M059J (cell line): ENCODE data around the gene TWSG1. TPM values are rescaled to one million over a fixed set of nuclear protein-coding genes. Genes with fewer than 3 reads are reported as not detected.
A peak's percentile ranks its signal among the peaks of the same experiment; 100 is the strongest.
"Not testable (repeated sequence)": the region's sequence is repeated elsewhere in the genome, so short reads cannot be mapped to it uniquely, and the experiment has no call there.

Source experiments
- DNase-seq: peaks from one replicate; pipeline ENCODE4 v3.0.0-alpha.2; 2012; ENCODE audit warnings: low read depth
- total RNA-seq: library from RNA; depleted of rRNA; stranded (reverse); fragments of >200 nt; shearing (Covaris generic); gene quantifications from 2 replicates; pipeline ENCODE4 v1.2.3, GENCODE V29; 2014

TWSG1 gene
- total RNA-seq, 1 experiment from 2014 or later, result 52.8 TPM

GRCh38 chr18:9422816-9423519 is 88.4 kb downstream of the TWSG1 start:
- no peak for DNase-seq

- not testable (repeated sequence) for DNase-seq
These were observed 89.1 kb downstream of the TWSG1 start for GRCh38 chr18:9423648-9424047.

- not testable (repeated sequence) for DNase-seq
These were observed 89.7 kb downstream of the TWSG1 start for GRCh38 chr18:9424235-9424634.

GRCh38 chr18:9426753-9427152 is 92.2 kb downstream of the TWSG1 start:
- no peak for DNase-seq

DNA sequence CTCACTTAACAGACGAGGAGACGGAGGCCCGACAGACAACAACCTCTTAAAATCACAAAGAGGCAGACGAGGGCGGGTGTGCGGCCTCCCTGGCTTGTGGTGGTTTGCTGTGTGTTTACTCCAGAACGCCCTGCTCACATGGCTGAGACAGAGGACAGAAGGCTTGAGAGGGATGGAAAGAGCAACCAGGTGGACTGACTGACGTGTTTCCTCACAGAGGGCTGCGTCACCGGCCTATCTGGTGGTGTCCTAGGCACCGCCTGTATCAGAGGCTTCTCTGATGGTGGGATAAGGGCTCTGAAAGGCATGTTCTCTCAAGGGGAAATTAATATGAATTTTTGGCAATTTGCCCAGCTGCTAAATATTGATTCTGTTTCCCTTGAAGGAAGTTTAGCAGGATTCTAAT is 93.7 kb downstream of the TWSG1 start:
- no peak for DNase-seq

- no peak for DNase-seq
These were observed 94.5 kb downstream of the TWSG1 start for GRCh38 chr18:9428862-9429661.

DNA sequence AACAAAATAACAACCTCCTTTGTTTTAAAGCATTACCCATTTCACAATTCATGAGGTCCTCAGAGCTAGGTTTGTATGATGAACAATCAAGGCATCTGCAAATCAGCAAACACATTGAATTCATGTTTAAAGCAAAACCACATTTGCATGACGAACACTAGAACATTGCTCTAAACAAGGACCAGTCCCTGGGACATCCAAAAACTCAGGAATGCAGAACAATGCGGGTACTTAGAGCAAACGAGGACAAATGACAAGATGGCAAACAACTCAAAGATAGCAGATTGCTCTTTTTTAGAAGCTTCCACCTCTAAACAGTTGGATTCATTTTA is 95.1 kb downstream of the TWSG1 start:
- DNase-seq, result peak; percentile 23

DNA sequence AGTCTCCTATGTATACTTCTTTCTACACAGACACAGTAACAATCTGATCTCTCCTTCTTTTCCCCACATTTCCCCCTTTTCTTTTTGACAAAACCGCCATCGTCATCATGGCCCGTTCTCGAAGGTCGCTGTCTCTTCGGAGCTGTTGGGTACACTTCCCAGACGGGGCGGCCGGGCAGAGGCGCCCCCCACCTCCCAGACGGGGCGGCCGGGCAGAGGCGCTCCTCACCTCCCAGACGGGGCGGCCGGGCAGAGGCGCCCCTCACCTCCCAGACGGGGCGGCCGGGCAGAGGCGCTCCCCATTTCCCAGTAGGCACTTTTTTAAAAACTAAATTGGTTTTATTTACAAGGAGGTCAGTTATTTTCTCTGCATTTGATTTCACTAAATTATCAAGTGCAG is 95.7 kb downstream of the TWSG1 start:
- not testable (repeated sequence) for DNase-seq

GRCh38 chr18:9431296-9431695 is 96.7 kb downstream of the TWSG1 start:
- no peak for DNase-seq

DNA sequence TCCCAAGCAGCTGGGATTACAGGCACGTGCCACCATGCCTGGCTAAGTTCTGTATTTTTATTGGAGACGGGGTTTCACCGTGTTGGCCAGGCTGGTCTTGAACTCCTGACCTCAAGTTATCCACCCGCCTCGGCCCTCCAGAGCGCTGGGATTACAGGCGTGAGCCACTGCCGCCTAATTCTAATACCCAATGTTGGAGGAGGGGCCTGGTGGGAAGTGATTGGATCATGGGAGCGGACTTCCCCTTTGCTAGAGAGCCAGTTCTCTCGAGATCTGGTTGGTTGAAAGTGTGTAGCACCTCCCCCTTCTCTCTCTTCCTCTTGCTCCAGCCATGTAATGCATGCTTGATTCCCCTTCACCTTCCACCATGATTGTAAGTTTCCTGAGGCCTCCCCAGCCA is 98.5 kb downstream of the TWSG1 start:
- DNase-seq, result not testable (repeated sequence)

DNA sequence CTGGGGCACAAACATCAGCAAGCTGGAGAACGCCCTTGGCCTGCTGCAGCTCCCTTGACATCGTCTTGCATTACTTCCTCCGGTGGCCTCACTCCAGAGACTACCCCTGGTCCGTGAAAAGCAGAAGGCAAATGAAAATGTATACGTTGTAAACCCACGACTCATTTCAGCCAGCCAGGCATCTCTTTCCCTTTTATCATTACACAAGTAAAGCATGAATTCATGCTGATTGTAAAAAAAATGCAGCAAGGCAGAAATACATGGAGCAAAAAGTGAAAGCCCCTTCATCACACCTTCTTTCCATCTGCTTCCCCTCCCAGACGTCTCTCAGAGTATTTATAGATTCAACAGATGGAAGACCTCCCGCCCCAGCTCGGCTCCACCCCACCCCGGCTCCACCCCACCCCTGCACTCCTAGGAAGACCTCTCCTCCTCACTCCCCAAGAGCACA is 99.1 kb downstream of the TWSG1 start:
- no peak for DNase-seq

DNA sequence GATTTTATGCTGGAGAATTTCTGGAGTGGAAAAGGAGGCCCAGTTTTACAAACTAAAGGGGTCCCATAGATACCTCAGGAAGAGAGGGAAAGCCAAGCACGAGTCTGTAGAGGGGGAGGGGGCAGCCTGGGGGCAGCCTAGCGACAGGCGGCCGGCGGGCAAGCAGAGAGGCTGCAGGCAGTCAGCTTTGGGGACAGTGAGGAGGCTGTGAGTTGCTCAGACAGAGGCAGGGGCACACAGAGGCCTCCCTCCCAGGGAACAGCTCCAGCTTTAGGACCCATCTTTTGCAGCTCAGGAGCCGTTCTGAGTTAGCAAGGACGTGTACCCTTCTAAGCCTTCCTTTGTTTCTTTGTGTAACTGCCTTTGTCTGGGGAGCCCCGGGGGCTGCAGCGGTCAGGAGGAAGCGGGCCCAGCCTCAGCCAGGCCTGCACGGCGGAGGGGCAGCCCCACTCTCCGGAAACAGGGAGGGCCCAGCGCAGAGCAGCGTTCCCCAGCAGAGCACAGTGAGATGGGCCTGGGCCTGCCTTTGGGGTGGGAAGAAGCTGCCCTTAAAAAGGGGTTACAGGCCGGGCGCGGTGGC is 99.6 kb downstream of the TWSG1 start:
- no peak for DNase-seq

GRCh38 chr18:9435041-9435440 is 100.5 kb downstream of the TWSG1 start:
- no peak for DNase-seq

GRCh38 chr18:9436206-9436929 is 101.8 kb downstream of the TWSG1 start:
- no peak for DNase-seq

DNA sequence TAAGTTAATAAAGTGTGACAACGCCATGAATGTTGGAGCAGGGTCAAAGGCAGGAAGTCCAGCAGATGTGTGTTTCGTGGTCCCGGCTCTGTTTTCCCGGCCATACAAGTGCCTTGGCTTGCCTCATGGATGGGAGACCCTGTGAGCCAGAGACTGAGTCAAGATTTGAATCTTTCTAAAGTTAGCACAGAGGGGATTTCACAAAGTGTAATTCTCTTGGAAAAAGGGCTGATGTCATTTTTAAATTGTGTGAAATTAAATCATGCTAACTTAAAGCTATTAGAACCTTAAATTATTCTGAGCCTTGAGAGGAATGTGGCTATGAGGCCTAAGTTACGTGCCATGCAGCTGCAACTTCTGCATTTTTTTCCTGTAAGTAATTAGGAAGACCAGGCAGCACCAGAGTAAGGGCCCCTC is 102.5 kb downstream of the TWSG1 start:
- DNase-seq, result no peak

DNA sequence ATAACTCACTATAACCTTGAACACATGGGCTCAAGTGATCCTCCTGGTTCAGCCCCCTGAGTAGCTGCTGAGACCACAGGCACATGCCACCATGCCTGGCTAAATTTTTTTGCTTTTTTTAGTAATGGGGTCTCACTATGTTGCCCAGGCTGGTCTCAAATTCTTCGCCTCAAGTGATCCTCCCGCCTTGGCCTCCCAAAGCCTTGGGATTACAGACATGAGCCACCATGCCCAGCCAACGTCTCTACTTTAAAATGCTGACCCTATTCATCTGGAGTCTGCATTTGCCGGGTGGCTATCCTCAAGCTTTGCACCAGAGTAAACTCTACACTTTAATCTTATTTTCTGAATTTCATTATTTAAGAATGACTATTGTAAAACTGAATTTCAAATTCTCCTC is 103.1 kb downstream of the TWSG1 start:
- no peak for DNase-seq

DNA sequence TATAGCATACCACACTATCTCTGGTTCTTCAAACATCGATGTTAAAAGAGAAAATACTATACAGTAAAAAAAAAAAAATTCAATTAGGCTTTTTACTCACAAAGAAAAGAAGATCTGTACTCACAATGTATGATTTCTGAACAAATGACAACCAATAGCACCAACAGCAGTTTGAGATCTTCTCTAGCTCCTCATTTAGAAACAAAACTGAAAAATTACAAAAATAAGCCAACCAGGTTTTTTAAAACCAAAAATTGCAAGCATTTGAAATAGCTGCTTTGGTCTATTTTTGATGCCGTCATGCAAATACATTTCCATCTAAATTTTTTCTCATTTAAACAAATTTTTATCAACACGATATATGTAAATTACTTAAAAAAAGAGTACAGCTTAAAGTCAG is 106.5 kb downstream of the TWSG1 start:
- no peak for DNase-seq

DNA sequence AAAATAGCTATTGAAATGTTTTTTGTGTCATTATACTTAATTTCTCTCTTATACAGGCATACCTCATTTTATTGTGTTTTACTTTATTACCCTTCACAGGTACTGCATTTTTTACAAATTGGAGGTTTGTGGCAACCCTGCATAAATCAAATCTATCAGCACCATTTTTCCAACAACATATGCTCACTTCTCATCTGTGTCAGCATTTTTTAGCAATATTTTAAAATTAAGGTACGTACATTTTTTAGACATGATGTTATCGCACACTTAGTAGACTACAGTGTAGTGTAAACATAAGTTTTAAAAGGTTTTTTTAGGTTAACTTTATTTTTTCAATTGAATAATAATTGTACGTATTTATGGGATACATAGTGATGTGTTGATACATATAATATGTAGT is 110.0 kb downstream of the TWSG1 start:
- no peak for DNase-seq

DNA sequence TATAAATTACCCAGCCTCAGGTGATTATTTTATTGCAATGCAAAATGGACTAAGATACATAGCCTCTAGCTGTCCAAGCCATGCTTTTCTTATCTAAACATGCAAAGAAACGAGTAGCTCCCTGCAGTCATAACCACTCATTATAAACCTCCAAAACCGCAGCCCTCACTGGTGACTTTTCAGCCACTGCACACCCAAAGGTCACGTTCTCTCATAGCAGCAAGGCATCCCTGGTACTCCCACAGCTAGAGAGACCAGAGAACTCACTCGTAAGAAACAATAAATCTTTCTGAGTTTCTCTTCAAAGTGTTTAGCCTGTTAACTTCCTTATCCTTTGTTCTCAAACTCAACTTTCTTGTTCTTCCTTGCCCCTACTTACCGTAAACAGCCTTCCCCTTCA is 112.3 kb downstream of the TWSG1 start:
- DNase-seq, result peak; percentile 54

DNA sequence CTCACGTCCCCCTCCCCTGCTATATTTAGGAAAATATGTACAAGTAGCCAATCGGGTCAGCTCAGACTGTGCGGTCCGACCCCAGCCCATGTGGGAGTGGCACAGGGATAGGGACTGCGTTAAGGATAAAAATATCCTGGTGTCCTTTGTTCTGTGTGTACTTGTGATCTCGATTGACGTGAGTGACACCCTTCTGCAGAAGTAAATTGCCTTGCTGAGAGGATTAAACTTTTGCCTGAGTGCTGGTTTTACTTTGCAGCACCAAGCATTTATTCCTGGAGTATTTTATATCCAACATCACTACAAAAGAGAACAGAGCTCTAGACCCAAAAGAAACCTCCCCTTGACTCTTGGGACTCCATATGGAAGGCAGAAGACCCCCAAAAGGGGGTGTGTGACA is 112.8 kb downstream of the TWSG1 start:
- no peak for DNase-seq

GRCh38 chr18:9449600-9450414 is 115.2 kb downstream of the TWSG1 start:
- no peak for DNase-seq
